GM10847 (cell line): Measurements from ENCODE around the gene ADCY10.

Source experiments
- POLR2A ChIP-seq: IDR thresholded peaks from 2 replicates; pipeline ENCODE4 v1.6.1; 2011; ENCODE audit not compliant: insufficient read length; ENCODE audit errors: extremely low read depth

Gene ADCY10

DNA sequence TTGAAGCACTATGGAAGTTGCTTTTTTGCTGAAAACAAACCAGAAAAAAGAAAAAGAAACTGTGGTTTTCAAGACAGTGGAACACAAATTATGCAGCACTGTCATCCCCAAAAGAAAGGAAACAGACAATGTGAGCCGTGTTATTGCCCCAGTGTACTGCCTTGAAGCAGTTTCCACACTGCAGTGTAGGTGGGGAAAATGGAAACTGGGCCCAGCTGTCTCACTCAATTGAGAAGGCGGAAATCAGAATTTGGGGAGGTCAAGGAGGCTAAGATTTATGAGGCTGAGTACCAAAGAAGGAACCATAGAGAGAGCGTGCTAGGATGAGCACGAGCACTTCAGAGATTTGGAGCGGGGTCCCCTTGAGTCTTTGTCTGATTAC is 136.7 kb downstream of the ADCY10 start:
- TF ChIP-seq POLR2A: no peak

DNA sequence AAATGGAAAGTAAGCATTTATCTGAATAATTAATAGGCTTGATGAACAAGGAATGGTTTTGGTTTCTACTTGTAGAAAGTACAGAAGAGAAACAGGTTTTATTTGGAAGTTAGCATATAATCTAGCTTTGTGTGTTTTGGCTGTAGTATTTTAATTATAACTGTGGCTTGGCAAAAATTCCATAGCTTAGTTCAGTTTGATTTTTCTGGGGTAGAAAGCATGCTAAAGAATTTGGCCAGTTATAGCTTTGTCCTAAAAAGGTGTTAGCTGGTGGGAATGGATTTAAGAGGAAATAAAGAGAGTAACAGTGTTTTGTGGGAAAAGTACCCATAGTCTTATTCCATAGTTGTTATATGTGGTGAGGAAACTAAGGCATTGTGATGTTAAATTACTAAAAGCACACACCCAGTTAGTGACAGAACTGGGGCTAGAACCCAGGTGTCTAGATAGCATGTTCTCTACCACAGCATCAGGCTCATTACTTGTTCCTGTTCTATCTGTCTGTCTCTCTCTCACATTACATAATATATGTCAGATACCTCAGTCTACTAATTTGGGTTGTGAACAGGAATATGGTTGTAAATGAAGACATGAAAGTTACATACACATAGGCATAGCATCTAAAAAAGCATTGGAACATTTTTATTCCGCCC is 137.2 kb downstream of the ADCY10 start:
- TF ChIP-seq POLR2A: no peak

DNA sequence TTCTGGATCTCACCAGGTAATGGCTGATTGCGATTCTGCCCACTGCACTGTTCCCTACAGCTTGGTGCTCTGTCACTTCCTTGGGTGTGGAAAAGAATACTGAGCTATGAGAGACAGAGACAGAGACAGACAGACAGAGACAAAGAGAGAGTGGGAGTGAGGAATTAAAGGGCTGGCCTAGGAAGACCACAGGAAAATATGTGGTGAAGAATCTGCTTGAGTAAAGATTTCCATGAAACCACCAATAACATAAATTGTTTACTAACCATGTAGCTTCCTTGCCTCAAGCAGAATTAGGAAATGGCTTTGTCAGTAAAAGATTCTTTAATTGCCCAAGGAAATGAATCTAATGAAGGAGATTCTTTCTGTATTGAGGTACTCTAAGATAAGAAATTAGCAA is 137.8 kb downstream of the ADCY10 start:
- TF ChIP-seq POLR2A: no peak

DNA sequence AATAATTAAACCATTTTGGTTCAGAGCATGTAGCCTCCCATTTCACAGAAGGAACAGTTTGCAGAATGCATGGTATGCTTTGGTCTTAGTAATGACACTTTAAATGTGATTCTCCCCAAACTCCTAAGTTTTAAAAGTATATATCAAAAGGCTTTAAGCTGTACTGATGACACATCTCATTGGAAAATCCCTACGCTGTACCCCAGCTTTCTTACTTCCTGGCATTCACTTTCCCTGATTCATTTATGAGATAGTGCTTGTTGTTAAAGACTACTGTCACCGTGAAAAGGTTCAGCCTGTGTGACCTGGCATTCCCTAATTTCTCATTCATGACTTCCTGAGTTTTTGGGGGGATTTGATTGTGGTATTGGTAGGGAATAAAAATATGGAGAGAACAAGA is 138.8 kb downstream of the ADCY10 start:
- TF ChIP-seq POLR2A: no peak

DNA sequence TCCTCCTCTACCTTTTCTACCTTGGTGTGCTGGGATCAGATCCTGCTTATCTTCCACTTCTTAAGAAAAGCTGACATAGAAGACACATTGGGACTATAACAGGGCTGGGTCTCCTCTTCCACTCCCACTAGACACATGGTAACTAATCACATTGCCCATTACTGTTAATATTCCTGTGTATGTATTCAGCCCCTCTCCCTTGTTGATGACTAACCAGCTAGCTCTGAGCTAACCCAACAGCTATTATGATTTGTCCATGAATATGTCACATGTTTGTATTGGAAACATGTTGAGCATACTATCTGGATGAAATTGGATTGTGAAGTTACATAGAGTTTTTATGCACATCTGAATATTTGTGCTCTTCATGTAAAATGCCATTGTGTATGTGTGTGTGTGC is 139.2 kb downstream of the ADCY10 start:
- TF ChIP-seq POLR2A: no peak

DNA sequence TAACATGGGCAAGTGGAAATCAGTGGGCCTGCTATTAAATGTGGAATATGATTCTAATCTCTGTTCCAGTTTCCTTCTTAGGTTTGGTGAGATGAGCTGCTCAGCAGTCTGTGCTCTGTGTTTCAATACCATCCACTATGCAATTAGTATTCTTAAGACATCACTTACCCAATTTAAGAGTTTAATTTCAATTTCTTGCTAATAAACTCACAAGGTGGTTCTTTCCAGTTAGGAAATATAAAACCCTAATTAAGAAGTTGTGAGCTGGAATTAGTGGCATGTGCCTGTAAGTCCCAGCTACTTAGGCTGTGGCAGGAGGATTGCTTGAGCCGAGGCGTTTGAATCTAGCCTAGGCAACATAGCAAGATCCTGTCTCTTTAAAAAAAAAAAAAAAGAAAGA is 140.4 kb downstream of the ADCY10 start:
- no peak for TF ChIP-seq POLR2A

DNA sequence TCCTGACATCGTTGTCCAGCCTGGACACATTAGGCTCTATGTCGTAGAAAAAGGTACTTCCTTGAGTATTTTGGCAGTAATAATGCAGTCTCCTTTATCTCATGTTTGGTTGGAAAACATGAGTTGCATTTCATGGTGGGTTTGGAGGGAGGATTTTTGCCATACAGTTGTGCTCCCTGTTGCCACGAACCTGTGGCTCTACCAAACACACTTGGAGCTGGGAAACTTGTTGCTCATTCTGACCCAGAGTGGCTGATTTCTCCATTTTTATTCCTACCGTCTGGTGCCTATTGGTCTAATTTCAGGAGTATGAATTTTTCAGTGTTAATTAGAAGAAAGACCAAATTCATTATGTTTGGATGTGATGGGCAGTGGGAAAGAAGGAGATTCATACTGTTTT is 141.5 kb downstream of the ADCY10 start:
- no peak for TF ChIP-seq POLR2A

DNA sequence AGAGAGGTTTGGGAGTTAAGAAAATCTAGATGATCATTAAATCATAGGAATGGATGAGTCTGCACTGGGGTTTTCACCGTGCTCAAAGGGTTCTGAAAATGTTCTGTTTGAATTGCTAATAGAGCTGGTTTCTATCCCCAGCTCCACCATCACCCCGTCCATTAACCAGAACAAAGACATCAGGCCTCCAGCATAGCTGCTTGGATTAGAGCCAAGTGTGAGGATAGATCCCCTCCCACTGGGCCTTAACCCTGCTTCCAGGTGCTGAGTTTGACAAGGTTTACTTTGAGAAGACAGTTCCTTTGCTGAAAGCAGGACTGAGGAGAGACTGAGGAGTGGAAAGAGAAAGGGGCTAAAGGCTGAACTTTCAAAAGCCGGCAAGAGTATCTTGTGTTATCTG is 143.8 kb downstream of the ADCY10 start:
- no peak for TF ChIP-seq POLR2A

DNA sequence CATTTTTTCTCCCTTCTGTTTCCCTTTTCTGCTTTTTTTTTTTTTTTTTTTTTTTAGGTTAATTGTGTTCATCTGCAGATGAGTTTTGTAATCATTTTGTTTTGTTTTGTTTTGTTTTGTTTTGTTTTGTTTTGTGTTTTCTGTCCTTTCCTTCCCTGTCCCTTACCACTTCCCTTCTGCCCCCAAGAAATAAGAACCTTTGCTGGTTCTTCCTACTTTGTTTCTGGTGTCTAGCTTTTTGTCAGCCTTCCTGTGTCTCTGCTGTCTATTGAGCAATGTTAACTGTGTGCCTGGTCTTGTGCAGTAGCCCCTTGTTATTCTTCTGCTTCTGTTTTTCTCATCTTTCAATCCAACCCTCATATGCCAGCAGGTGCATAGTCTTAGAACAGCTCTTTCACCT is 146.2 kb downstream of the ADCY10 start:
- TF ChIP-seq POLR2A: no peak

DNA sequence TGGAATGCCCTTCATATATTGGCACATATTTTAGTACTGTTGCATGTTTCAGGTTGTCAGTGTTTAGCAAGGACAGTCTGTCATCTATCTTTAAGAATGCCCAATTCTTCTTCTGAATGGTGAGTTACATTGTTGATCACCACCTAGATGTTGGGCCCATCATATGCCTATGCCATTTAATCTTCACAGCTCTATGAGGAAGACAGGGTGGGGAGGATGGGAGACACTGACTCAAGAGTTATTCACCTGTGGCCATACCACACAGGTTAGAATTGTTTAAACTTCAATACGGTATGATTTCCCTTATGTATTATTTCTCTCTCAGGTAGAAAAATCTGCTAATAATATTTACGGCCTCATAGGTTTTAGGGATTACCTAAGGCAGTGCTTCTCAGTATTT is 147.4 kb downstream of the ADCY10 start:
- no peak for TF ChIP-seq POLR2A

DNA sequence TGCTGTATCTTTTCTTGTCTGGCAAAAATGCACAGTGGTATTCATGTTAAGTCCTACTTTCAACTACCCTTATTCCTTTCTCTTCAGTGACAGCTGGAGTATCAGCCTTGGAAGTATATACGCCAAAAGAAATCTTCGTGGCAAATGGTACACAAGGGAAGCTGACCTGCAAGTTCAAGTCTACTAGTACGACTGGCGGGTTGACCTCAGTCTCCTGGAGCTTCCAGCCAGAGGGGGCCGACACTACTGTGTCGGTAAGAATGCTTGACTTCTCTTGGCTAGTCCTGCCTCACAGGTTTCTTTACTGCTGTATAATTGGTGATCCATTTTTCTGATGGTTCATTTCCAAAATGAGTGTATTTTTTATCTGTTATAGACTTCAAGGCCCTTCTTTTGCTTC is 148.4 kb downstream of the ADCY10 start:
- TF ChIP-seq POLR2A: no peak

DNA sequence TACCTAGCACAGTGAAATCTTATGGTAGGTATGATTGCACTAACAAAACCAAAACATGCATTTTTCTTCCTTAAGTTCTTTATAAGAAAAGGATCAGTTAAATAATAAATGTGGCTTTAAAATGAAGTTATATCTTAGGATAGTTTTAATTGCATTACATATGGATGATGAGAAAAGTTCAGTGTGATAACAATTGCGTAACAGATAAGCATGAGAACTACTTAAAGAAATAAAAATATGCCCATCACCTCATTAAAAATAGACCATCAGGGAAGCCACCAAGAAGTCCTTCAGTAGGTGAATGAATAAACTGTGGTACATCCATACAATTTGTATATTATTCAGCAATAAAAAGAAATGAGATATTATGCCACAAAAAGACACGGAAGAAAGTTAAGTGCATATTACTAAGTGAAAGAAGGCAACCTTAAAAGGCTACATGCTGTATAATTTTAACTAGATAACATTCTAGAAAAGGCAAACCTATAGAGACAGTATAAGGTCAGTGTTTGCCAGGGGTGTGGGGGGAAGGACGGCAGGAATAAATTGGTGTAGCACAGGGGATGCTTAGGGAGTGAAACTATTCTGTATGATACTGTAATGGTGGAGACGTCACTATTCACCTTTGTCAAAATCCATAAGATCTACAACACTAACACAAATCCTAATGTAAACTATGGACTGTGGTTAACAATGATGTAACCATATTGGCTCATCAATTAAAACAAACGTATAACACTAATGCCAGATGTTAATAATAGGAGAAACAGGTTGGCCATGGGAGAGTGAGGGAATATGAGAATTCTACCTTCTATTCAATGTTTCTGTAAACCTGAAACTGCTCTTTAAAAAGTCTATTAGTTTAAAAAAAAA is 149.2 kb downstream of the ADCY10 start:
- no peak for TF ChIP-seq POLR2A

DNA sequence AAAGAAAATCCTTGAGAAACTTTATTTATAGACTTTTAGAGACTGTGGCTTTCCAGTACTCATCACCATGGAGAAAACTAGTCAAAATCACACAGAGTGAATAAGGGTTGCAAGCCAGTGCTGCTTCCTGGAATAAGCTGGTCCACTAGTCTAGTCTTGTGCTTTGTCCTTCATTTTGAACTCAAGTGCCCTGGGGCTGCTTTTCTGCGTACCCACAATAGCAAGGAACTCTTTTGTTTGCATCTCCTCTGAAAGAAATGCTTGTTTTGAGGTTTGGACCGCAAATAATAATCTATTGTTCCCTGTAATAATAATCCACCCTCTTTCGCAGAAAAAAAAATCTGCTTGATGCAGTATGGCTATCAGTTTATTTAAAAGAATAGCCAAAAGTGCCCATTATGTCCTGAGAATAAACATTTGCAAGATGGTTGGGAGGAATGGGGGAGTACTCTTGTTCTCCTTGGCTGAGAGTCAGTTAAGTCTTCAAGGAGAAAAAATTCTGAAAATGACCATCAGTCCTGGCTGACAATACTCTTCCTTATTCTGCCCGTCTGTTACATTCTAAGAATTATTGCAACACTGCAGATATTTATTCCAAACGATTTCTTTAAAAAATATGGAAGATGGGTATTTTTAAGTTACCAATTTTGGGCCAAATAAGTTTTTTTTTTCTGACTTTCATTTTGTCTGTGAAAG is 150.3 kb downstream of the ADCY10 start:
- TF ChIP-seq POLR2A: no peak

DNA sequence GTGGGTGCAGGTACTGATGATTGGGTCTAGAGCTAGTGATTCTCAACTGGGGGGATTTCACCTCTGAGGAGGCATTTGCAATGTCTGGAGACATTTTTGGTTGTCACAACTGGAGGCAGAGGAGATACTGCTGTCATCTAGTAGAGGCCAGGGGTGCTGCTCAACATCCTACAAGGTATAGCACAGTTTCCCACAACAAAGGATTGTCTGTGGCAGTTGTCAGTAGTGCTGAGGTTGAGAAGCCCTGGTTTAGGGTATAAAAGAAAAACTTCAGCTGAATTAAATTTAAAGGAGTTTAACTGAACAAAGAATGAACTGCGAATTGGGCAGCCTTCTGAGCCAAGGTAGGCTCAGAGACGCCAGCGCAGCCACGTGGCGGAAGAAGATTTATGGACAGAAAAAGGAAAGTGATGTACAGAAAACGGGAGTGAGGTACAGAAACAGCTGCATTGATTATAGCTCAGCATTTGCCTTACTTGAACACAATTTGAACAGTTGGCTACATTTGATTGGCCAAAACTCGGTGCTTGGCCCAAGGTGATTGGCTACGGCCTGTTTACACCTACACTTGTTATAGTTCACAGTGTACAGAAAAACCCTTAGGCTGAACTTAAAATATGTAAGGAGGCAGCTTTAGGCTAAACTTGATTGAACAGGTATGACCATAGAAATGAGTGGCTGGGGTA is 151.7 kb downstream of the ADCY10 start:
- TF ChIP-seq POLR2A: no peak

DNA sequence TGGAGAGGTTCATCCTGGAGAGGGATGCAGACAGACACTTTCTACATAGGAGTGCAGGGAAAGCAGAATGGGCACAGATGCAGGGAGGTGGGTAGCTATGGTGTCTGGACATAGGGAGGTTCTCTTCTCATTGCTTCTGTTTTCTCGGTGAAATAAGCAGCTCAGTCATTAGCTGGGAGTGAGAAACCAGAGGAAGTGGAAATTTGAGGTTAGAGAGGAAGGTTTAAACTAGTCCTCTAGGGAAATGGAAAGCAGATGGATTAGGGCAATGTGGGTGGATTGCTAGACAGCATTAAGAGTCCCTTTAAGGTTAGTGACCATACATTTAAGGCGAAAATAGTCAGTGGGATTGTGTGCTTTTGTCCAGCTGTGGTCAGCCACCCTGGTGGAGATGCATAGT is 152.5 kb downstream of the ADCY10 start:
- TF ChIP-seq POLR2A: no peak
